ENCODE measurements around the gene RHOA. TPM values are rescaled to one million over a fixed set of nuclear protein-coding genes. Genes with fewer than 3 reads are reported as not detected.
A peak's percentile ranks its signal among the peaks of the same experiment; 100 is the strongest.

RHOA gene
- total RNA-seq, 6 experiments from 2014 or later = 142 to 251 (median 171) TPM

- Histone ChIP-seq H3K27ac (no peak overlapping the region), H3K4me3 (no peak overlapping the region), H3K36me3 (peaks cover 20 to 67% (median 45%) of the 10 kb centered on the region in 4 donors), H3K27me3 (no peaks in the 10 kb centered on the region), H3K4me1 (no peaks in the 10 kb centered on the region), H3K9me3 (no peaks in the 10 kb centered on the region)
- TF ChIP-seq POLR2A (IDR thresholded peaks at IDR 0.05) (no peak), CTCF (IDR thresholded peaks at IDR 0.05) (no peak)
- no CpG with 5 or more reads among the region's 7 CpGs for WGBS (ENCODE audit: insufficient coverage, low coverage, low lambda C conversion rate, missing lambda C conversion rate)
- intact Hi-C loops (cut with DNase I) = no loop called here
- ATAC-seq = no peak
- no peak for DNase-seq
These were observed 87.0 kb downstream of the RHOA start for GRCh38 chr3:49324768-49325167.

- intact Hi-C loops (cut with DNase I) = no loop called here
- DNase-seq (no peak), ATAC-seq (peak in 1 of 4 donors; percentile 35)
- no peak for TF ChIP-seq CTCF (IDR thresholded peaks at IDR 0.05)
- TF ChIP-seq POLR2A (IDR thresholded peaks at IDR 0.05) = no peak
- no peak overlapping the region for H3K4me3 ChIP-seq
- H3K27me3 ChIP-seq = no peaks in the 10 kb centered on the region
- H3K36me3 ChIP-seq = peaks cover 0 to 52% (median 25%) of the 10 kb centered on the region in 4 donors
- H3K27ac ChIP-seq = no peak overlapping the region
- WGBS (ENCODE audit: insufficient coverage, low coverage, low lambda C conversion rate, missing lambda C conversion rate) = 95% methylated on average over 8 of the region's 16 CpGs
- H3K4me1 ChIP-seq = no peaks in the 10 kb centered on the region
- no peaks in the 10 kb centered on the region for H3K9me3 ChIP-seq
These were observed 94.9 kb downstream of the RHOA start for GRCh38 chr3:49316696-49317457.

- no peak for DNase-seq
- Histone ChIP-seq H3K36me3 (peaks cover 0 to 61% (median 22%) of the 10 kb centered on the region in 4 donors), H3K27ac (no peak overlapping the region), H3K9me3 (no peaks in the 10 kb centered on the region), H3K4me1 (no peaks in the 10 kb centered on the region), H3K27me3 (no peaks in the 10 kb centered on the region), H3K4me3 (no peak overlapping the region)
- intact Hi-C loops (cut with DNase I) = no loop called here
- no peak for ATAC-seq
- WGBS (ENCODE audit: insufficient coverage, low coverage, low lambda C conversion rate, missing lambda C conversion rate) = no CpG with 5 or more reads among the region's 1 CpG
- no peak for TF ChIP-seq POLR2A (IDR thresholded peaks at IDR 0.05)
- TF ChIP-seq CTCF (IDR thresholded peaks at IDR 0.05) = no peak
These were observed 97.7 kb downstream of the RHOA start for GRCh38 chr3:49313896-49314688.

- H3K36me3 ChIP-seq = peaks cover 0 to 56% (median 13%) of the 10 kb centered on the region in 4 donors
- no peaks in the 10 kb centered on the region for H3K27me3 ChIP-seq
- DNase-seq (no peak), ATAC-seq (no peak)
- no peak overlapping the region for H3K27ac ChIP-seq
- no peaks in the 10 kb centered on the region for H3K9me3 ChIP-seq
- WGBS (ENCODE audit: insufficient coverage, low coverage, low lambda C conversion rate, missing lambda C conversion rate) = 93% methylated on average over 3 of the region's 3 CpGs
- H3K4me3 ChIP-seq = no peak overlapping the region
- no peak for TF ChIP-seq CTCF (IDR thresholded peaks at IDR 0.05)
- no peak for TF ChIP-seq POLR2A (IDR thresholded peaks at IDR 0.05)
- intact Hi-C loops (cut with DNase I) = no loop called here
- H3K4me1 ChIP-seq = no peaks in the 10 kb centered on the region
These were observed 100.5 kb downstream of the RHOA start for GRCh38 chr3:49311283-49311682.

All from right lobe of liver (tissue), 6 donors.